ENCODE results near the gene CYP8B1. TPM values are rescaled to one million over a fixed set of nuclear protein-coding genes. Genes with fewer than 3 reads are reported as not detected.
A peak's percentile ranks its signal among the peaks of the same experiment; 100 is the strongest.

Gene CYP8B1
- total and polyA plus RNA-seq, 2 of the 8 experiments (the other 6 are each of a cell fraction or from before 2014, with no cell fraction given): not detected

GRCh38 chr3:42892807-42893206 lies 17.1 kb upstream of the CYP8B1 start:
- Histone ChIP-seq H3K9me3 (ENCODE audit: insufficient read depth in 2 of 2, low read depth in 1 of 2, low read length in 1 of 2) (no peaks in the 10 kb centered on the region), H2BK120ac (replicated peaks; ENCODE audit: low read depth, low read length) (peak overlapping the region; percentile 43), H3K4me1 (replicated peaks in 1 of 4; ENCODE audit: control insufficient read depth in 3 of 4, insufficient read depth in 4 of 4, low read length in 3 of 4) (peaks cover 0 to 15% (median 5%) of the 10 kb centered on the region in 4 experiments; a peak in 5 of 7 replicates), H2AFZ (ENCODE audit: low read length) (no peak overlapping the region), H3K9ac (replicated peaks in 1 of 4; ENCODE audit: extremely low read depth in 1 of 4, low read depth in 3 of 4, low read length in 3 of 4) (no peak overlapping the region), H2BK12ac (ENCODE audit: low read depth, low read length) (peak overlapping the region; percentile 68; the same call in 1 of the 2 replicates), H4K8ac (ENCODE audit: extremely low read depth, insufficient read depth, low read length) (no peak overlapping the region), H3K4ac (replicated peaks; ENCODE audit: insufficient read length, low read depth, low read length) (no peak overlapping the region), H3K27ac (ENCODE audit: low read depth, low read length) (no peak overlapping the region; the same call in 1 of the 2 replicates), H3K18ac (ENCODE audit: extremely low read depth, low read length) (no peak overlapping the region), H4K91ac (replicated peaks; ENCODE audit: insufficient read length, low read length) (no peak overlapping the region), H3K4me3 (ENCODE audit: extremely low read depth in 1 of 4, insufficient read depth in 2 of 4, low read depth in 3 of 4, low read length in 4 of 4) (no peak overlapping the region), H2BK5ac (ENCODE audit: low read depth, low read length) (peak overlapping the region; percentile 69; the same call in 1 of the 2 replicates), H3K79me1 (ENCODE audit: low read depth, low read length) (no peaks in the 10 kb centered on the region), H3K79me2 (ENCODE audit: control insufficient read depth in 1 of 2, insufficient read depth in 2 of 2, low read length in 2 of 2) (no peaks in the 10 kb centered on the region), H2BK20ac (ENCODE audit: low read length) (peak overlapping the region; percentile 63; the same call in 1 of the 2 replicates), H3K4me2 (ENCODE audit: insufficient read depth in 1 of 2, low read depth in 2 of 2, low read length in 2 of 2) (no peak overlapping the region), H2BK15ac (ENCODE audit: low read length) (no peak overlapping the region), H2AK5ac (ENCODE audit: low read depth, low read length) (0 out of 2 replicates have a peak overlapping the region, but pooled peaks have one; percentile 60), H4K5ac (ENCODE audit: insufficient read length, low read depth, low read length) (no peak overlapping the region), H3K14ac (ENCODE audit: insufficient read length) (no peak overlapping the region), H3K36me3 (ENCODE audit: control insufficient read depth in 2 of 4, insufficient read depth in 4 of 4, low read length in 3 of 4) (no peaks in the 10 kb centered on the region; a peak in 1 of 8 replicates), H3K23ac (ENCODE audit: insufficient read length) (no peak overlapping the region), H3K56ac (replicated peaks; ENCODE audit: insufficient read length, low read depth, low read length) (no peak overlapping the region), H3K27me3 (replicated peaks in 1 of 4; ENCODE audit: control insufficient read depth in 3 of 4, extremely low read depth in 1 of 4, insufficient read depth in 3 of 4, low read length in 3 of 4) (no peaks in the 10 kb centered on the region), H3K23me2 (ENCODE audit: low read depth, low read length) (no peaks in the 10 kb centered on the region), H4K20me1 (replicated peaks in 1 of 2; ENCODE audit: control insufficient read depth in 1 of 2, insufficient read depth in 2 of 2, low read length in 2 of 2) (no peaks in the 10 kb centered on the region)
- FAIRE-seq (no peak), DNase-seq (ENCODE audit: low read depth in 1 of 2, low spot score in 2 of 2) (no peak)
- ChIA-PET CTCF (ENCODE audit: partially characterized antibody) (interaction anchor here (1.7 to 3.5 kb wide), 4 partner anchors 11 to 68 kb away, joined by 3 to 14 read pairs (median 6); no protein-coding TSS in a partner anchor), POLR2A (ENCODE audit: partially characterized antibody) (no interaction called here)
- WGBS, 2 experiments (ENCODE audit: extremely low coverage in 1 of 2, insufficient coverage in 1 of 2, insufficient read length in 1 of 2, insufficient replicate concordance in 2 of 2, low coverage in 1 of 2, low lambda C conversion rate in 2 of 2, missing lambda C conversion rate in 1 of 2): 100% methylated on average over 1 of the region's 1 CpG; no CpG with 5 or more reads in 1 of the 2 experiments
- TF ChIP-seq GABPA (IDR thresholded peaks at IDR 0.05; ENCODE audit: borderline replicate concordance, insufficient read depth, low read length): no peak
- no peak for TF ChIP-seq RXRA (IDR thresholded peaks at IDR 0.05; ENCODE audit: insufficient read depth, low read depth, low read length)
- no peak for TF ChIP-seq CEBPB (IDR thresholded peaks at IDR 0.05; ENCODE audit: low read depth, low read length)
- no peak for TF ChIP-seq POLR2AphosphoS5 (IDR thresholded peaks at IDR 0.05; ENCODE audit: low read depth, low read length)
- no peak for TF ChIP-seq CHD2 (IDR thresholded peaks at IDR 0.05; ENCODE audit: low read length)
- no peak for TF ChIP-seq EP300 (IDR thresholded peaks at IDR 0.05; ENCODE audit: borderline replicate concordance in 1 of 2, low read depth in 2 of 2, low read length in 2 of 2)
- TF ChIP-seq CHD1 (IDR thresholded peaks at IDR 0.05; ENCODE audit: low read depth, low read length): no peak

All from H1 (cell line).